Femur (tissue), 1 donor: Measurements from ENCODE around the gene CATSPERE.
"Not testable (repeated sequence)": the region's sequence is repeated elsewhere in the genome, so short reads cannot be mapped to it uniquely, and the experiment has no call there.

Source experiments
- DNase-seq: peaks from one replicate; pipeline ENCODE4 v3.0.0-alpha.2; 2017

The CATSPERE gene

DNA sequence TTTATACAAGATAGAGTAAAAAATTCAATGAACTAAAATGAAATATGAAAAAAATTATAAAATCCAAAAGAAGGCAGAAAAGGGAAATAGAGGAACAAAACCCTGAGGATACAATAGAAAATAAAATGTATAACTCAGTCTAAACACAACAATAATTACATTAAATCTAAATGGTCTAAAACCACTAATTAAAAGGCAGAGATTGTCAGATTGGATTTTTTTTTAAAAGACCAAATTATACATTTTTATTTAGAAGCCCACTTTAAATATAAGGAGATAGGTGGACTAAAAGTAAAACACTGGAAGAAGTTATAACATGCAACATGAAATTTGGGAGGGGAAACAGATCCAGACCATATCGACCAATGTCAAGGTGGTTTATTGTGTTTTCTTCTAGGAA, 95.2 kb downstream of the CATSPERE start:
- no peak for DNase-seq

DNA sequence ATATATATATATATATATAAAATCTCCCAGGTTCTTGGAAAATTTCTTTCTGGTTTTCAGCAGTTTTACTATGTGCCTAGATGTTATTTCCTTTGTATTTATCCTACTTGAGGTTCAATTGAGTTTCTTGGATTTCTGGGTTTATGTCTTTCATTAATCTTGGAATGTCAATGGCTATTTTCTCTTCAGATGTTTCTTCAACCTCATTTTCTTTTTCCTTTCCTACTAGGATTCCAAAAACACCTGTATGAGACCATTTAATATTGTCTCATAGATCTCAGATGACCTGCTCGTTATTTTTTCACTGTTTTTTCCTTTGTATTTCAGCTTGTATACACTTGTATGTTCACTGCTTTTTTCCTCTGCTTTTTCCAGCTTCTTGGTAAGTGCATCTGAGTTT, 96.5 kb downstream of the CATSPERE start:
- no peak for DNase-seq

DNA sequence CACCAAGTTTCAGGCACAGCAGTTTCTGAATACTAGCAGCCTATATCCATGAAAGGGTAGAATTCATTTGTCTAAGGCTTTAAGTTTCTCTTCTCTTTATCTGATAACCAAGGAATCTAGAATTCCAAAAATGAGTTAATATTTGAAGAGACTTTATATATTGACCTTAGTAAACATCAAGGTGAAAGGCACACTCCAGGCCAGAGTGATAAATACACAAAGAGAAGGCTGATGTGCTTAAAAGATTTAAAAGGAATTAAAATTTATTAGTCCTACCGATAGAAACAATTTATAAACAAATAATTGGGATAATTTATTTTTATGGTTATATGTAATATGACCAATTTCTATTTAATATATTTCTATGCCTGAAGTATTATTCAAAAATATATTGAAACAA, 98.5 kb downstream of the CATSPERE start:
- DNase-seq, result no peak

DNA sequence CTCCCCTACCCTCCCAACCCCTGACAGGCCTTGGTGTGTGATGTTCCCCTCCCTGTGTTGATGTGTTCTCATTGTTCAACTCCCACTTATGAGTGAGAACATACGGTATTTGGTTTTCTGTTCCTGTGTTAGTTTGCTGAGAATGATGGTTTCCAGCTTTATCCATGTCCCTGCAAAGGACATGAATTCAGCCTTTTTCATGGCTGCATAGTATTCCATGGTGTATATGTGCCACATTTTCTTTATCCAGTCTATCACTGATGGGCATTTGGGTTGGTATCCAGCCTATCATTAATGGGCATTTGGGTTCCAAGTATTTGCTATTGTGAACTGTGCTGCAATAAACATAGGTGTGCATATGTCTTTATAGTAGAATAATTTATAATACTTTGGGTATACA, 101.8 kb downstream of the CATSPERE start:
- not testable (repeated sequence) for DNase-seq

DNA sequence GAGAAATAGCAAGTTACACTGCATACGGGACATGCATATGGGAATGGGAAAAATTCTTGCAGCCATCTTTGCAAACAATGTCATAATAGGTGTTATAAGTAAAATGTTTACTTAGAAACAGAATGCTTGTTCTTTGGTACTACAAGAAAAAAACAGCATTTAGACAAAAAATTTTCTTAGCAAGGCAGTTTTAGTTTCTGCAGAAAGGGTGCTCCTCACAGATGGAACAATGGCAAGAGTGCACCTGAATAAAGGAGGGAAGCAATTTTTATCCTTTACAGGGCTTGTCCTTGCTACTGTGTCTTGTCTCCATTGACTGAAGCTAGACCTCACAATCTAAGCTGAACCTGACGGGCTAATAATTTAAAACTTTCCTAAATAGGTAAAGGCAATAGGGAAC, 112.7 kb downstream of the CATSPERE start:
- no peak for DNase-seq

DNA sequence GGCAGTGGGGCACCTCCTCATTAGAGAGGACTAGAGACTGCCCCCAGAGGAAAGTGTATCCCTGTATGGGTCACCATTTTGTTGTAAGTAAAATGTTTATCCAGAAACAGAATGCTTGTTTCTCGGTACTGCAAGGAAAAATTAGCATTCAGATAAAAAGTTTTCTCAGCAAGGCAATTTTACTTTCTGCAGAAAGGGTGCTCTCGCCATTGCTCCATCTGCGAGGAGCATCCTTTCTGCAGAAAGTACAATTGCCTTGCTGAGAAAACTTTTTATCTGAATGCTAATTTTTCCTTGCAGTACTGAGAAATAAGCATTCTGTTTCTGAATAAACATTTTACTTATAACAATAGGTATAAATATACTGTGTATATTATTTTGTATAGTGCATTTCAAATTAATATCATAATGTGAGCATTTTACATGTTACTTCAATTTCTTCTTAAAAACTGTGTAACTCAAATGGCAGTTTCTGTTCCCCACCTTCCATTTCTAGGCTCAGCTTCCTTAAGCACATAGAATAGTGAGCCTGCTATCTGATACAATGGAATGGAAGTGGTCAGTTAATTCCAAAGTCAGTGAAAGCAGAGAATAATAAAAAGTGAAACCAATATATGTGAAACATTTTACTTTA, 115.3 kb downstream of the CATSPERE start:
- DNase-seq, result no peak

DNA sequence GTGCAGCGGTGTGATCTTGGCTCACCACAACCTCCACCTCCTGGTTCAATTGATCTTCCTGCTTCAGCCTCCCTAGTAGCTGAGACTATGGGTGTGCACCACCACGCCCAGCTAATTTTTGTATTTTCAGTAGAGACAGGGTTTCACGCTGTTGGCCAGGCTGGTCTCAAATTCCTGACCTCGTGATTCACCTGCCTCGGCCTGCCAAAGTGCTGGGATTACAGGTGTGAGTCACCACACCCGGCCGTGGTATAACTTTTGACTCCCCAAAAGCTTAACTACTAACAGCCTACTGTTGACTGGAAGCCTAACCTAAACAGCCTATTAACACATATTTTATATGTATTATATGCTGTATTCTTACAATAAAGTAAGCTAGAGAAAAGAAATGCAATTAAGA, 117.1 kb downstream of the CATSPERE start:
- not testable (repeated sequence) for DNase-seq

DNA sequence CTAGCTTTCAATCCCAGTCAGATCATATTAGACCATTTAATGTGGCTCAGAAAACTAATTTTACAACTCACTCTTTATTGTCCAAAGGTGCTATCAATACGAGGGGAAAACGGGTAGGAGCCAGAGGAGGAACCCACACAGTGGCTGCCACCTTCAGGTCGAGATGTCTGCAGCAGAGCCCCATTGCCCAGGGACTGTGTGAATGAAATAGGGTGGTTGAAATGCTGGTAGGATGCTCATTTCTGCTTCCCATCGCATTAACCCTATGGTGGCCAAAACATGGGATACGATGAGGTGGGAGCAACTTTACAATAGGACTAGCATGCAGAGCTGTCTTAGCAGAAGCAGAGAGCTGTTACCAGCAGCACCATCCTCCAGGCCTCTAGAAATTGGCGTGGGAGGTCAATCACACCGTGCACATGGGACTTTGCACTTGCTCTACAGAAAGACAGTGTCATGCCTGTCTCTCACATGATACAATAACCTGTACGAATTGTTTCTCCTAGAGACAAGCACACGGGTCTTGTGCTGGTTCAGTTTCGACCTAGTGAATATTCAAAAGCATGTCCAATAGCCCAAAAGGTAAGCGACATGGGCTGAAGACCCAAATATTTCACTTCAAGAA, 122.4 kb downstream of the CATSPERE start:
- DNase-seq, result no peak

DNA sequence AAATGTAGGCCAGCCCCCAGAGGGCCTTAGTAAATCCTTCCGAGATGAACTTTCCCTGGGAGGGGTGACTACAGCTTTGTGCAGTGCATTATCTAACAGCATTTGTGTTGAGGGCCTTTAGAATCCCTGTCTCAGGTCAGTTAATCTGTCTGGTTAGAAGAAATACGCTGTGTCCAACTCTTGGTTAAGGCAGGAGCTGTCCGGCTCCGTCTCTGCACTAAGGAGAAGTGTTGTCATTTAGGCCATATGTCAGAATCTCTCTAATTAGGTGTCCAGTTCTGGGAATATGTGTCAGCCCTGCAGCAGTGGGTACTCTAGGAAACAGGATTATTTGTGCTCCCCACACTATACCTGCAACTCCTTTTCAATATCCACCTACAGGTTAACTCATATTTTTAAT, 124.8 kb downstream of the CATSPERE start:
- DNase-seq, result no peak

DNA sequence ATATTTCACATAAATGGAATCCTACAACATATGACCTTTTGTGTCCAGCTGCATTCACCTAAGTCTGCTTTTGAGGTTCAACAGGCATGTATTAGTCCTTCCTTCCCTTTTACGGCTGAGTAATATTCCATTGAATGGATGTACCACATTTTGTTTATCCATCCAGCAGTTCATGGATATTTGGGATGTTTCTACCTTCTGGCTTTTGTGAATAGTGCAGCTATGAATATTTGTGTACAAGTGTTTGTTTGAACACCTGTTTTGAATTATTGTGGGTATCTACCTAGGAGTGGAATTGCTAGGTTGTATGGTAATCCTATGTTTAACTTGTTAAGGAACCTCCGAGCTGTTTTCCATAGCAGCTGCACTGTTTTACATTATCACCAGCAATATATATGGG, 129.6 kb downstream of the CATSPERE start:
- DNase-seq, result no peak

DNA sequence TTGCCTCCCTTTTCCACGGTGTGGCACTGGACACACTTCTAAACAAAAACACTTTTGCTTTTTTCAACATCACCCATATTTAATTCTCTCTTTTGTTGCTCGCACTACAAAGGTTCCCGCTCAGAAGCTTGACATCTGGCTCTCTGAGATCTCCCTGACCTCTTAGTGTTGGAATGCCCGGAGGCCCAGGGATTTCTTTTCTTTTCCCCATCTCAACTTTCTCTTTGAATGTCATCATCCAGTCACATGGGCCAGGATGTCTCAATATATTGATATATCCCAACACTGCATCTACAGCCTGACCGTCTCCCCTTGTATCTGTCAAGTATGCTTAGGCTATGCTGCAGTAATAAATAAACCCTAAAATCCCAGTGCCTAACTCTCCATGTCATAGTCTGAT, 137.5 kb downstream of the CATSPERE start:
- DNase-seq, result no peak

DNA sequence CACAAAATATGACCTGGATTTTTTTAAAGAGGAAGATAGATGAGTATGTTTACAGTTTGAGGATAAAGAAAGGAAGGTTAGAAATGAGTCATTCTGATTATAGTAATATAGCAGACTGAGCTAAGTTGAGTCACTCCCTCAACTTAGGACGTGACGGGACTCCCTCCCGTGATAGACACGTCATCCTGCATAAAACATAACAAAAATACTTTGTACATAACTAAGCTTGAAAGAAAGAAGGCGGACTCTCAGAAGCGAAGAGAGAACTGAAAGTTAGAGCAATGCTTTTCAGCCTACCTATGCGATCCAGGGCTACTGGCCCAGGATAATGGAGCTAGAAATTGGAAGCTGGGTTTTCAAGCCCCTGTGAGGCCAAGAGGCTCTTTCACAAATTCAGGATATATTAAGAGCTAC, 138.9 kb downstream of the CATSPERE start:
- DNase-seq, result no peak

DNA sequence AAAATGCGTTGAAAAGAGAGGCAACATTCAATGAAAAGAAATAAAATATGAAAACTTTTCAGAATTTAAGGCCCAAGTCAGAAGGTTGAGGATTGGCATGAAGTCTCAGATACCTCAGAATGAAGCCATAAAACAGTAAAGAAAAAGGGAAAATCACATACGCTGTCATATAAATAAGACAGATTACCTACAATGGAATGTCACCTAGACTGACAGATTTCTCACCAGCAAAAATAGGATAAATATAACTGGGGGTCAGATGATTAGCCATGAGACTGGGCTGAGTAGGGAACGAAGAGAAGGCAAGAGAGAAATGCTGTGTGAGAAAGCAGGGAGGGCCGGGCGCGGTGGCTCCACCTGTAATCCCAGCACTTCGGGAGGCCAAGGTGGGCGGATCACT, 140.3 kb downstream of the CATSPERE start:
- DNase-seq, result no peak

DNA sequence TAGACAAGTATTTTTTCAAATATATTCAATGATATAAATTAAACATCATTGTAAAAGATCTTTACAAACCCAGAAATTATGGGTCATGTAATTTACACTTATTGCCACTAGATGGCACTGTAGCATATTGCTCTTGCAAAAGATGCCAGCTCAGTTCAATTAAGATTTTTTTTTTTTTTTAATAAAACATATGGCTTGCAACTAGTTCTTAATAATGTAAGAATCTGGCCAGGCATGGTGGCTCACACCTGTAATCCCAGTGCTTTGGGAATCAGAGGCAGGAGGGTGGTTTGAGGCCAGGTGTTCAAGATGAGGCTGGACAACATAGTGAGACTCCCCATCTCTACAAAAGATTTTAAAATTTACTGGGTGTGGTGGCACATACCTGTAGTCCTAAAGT, 142.4 kb downstream of the CATSPERE start:
- DNase-seq, result no peak

DNA sequence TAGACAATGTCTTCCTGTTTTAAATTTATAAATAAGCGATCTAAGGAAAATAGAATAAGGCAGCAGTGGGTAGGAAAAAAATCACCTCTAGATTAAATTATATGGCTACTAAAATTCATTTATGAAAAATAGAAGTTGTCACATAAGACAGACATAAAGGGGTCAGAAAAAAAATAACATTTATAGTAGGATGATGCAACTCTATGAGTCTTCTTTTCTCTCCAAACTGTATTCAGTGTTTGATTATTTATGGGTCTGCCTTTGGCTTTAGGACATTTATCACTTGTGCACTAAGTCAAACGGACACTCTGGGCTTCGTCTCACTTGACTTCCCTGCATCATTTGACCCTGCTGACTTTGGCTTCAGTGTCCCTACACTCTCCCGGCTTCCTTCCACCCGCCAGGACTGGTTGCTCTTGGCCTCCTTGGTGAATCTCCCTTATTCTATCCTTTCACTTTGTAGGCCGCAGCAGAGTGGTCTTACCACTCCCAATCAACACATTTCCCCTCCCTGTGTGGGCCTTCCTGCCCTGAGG, 144.8 kb downstream of the CATSPERE start:
- no peak for DNase-seq

DNA sequence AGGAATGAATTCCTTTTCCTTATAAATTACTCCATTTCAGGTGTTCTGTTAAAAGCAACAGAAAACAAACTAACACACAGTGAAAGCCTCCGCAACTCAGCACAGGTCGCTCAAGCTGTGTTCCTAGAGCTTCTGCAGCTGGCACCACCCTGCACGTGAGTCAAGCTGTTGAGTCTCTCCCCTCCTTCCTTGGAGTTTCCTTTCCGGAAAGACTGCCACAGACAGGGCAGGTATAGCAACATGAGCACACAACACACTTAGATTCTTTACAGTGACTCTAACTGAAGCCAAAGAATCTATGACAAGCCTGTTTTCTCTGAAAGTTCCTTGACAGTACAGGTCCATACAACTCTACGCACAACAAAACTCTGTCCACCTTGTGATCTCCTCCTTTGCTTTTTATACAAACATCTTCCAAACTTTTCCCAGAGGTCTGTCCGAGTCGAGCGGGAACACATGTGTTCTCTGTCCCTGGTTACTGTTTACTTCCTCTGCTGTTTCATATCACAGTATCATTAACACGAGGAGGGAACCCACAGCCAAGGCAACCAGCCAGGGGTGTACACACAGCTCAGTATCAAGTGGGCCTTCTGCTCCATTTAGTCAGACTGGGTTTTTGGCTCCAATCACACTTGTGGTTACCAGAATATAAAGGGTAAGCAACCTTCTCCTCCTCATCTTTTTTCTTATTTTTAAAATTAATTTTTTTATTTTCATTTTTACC, 153.2 kb downstream of the CATSPERE start:
- DNase-seq, result no peak

DNA sequence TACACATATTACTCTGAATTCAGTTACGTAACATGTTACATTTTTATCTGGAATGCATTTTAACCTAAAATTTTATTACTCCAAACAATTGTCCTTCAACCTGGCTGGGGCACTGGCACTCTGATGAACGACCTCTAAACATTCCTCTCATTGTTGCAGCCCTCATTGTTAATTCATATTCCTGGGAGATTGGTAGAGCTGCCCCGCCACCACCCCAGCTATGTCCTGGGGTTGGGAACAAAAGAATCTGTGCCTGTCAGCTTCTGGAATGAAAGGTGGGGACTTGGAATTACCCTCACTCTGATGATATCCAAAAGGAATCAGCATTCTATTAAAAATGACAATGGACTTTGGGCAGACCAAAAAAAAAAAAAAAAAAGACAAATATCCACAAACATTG, 153.8 kb downstream of the CATSPERE start:
- DNase-seq, result no peak

DNA sequence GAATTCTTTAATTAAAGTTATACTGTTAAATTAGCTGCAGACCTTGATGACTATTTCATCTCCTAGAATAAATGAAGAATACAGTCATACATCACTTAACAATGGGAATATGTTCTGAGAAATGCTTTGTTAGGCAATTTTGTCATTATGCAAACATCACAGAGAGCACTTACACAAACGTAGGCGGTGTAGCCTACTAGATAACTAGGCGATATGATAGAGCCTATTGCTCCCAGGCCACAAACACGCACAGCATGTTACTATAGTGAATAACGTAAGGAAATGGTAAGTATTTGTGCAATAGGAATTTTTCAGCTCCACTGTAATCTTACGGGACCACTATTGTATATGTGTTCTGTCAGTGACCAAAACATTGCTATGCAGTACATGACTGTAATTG, 154.2 kb downstream of the CATSPERE start:
- no peak for DNase-seq

DNA sequence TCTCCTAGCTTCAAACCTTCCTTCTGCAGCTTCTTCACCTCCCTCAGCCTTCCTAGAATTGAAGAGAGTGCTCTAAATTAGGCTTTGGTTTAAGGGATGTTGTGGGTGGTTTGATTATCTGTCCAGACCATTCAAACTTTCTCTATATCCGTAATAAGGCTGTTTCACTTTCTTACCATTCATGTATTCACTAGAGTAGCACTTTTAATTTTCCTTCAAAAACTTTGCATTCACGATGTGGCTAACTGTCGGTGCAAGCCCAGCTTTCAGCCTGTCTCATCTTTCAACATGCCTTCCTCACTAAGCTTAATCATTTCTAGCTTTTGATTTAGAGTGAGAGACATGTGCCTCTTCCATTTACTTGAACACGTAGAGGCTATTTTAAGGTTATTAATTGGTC, 165.6 kb downstream of the CATSPERE start:
- no peak for DNase-seq

DNA sequence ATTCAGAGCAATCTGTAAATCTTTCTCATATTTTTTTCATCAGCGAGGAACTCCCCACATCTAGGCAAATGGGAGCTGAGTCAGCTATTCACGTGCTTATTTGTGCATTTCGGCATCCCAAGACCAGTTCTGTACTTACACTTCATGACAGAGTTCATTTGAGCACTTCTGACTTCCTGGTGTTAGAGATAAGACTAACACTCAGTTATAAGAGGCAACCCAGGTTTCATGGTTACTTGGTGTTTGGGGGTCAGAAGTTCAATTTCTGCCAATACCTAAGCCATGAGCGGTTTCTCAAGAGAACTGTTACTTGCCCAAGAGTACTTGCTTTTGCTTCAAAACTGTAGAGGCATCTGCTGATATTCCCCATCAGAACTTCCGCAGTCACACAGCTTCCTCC, 167.7 kb downstream of the CATSPERE start:
- no peak for DNase-seq

DNA sequence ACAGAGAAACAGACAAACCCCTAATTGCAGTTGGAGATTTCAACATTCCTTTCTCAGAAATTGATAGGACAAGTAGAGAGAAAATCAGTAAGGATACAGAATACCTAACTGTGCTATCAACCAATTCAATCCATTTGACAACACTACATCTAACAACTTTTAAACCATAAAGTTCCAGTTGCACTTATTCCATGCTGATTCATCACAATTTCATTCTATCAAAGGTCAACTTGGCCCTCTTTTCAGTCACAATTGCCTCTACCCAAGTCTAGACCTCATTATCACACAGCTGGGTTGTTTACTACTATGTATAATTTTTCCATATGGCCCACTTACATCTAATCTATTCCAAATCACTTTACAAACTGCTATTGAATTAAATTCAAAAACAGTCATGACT, 172.1 kb downstream of the CATSPERE start:
- no peak for DNase-seq

DNA sequence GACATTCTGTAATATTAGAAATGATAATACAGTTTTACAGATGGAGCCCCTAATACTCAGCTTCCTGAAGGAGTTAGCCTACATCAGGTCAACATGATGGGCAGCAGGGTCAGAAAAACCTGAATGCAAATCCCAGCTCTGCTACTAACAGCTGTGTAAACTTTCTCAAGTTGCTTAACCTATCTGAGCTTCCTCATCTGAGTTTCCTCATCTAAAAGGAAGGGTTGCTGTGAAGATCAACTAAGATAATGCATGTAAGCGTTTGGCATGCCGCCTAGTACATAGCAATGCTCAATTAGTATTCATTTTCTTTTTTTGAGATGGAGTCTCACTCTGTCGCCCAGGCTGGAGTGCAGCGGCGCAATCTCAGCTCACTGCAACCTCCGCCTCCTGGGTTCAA, 173.5 kb downstream of the CATSPERE start:
- DNase-seq, result no peak

DNA sequence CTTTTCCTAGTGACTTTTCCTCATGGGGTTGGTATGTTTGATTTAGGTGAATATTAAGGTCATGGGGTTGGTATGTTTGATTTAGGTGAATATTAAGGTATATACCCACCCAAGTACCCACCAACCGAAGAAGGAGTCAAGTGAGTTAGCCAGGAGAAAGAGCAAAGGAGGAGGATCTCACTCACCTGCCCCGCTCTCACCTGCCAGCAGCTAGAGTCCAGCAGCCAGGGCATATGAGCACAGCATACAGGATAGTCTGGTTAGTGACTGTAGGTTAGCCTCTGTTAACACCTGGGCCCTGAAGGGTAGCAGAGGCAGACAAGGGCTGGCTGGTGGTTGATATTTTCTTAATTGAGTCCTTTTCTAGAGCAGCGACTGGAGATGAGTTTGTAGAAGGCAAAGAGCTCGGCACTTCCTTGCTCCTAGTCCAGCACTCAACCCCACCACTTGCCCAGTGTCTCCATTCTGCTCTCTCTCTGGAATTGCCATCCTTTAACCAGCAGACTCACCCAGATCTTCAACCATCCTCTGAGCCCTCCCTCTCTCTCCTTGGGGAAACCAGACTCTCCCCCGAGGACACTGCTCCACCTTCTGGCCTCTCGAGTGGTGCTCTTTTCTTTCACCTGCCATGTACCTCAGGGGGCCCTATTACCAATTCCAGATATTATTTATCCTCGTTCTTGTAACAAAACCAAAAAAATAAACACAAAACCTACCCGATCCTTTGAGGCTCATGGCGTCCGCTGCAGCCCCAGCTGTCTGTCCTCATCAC, 175.6 kb downstream of the CATSPERE start:
- no peak for DNase-seq
